MCF 10A (cell line): ENCODE data around the gene BIVM. TPM values are rescaled to one million over a fixed set of nuclear protein-coding genes. Genes with fewer than 3 reads are reported as not detected.

Experiments used
- BruUV-seq: library from RNA; stranded (reverse); fragments of 400-500 nt; replicated peaks from 2 replicates; lab custom pipeline; 2021; lab: Mats Ljungman, UMichigan
- CTCF ChIA-PET: fragments of 300-600 bp; sonication (Branson Sonifier 250); formaldehyde crosslinking; extraction: SDS; loops from one replicate; lab custom pipeline; 2021; ENCODE audit warnings: antibody characterized with exemption, inconsistent platforms; lab: Yijun Ruan, JAX
- POLR2A ChIA-PET: fragments of 300-600, 350-650 bp; sonication (Branson Sonifier 250); formaldehyde crosslinking; extraction: SDS; loops from one replicate; lab custom pipeline; 2020; ENCODE audit warnings: antibody characterized with exemption, inconsistent platforms; lab: Yijun Ruan, JAX
- DNase-seq: peaks from one replicate; pipeline ENCODE4 v3.0.0-alpha.2; 2018; ENCODE audit not compliant: unreplicated experiment
- H3K27ac Mint-ChIP-seq: one replicate; pipeline ENCODE4 v1.8.0; 2022; ENCODE audit warnings: mild to moderate bottlenecking, low read depth, mixed read lengths; ENCODE audit not compliant: unreplicated experiment
- H3K27me3 Mint-ChIP-seq: one replicate; pipeline ENCODE4 v1.8.0; 2022; ENCODE audit warnings: mixed read lengths; ENCODE audit not compliant: insufficient read depth, unreplicated experiment
- H3K36me3 Mint-ChIP-seq: one replicate; pipeline ENCODE4 v1.8.0; 2022; ENCODE audit warnings: mild to moderate bottlenecking, moderate library complexity, mixed read lengths; ENCODE audit not compliant: insufficient read depth, unreplicated experiment
- H3K4me1 Mint-ChIP-seq: one replicate; pipeline ENCODE4 v1.8.0; 2022; ENCODE audit warnings: mixed read lengths; ENCODE audit not compliant: insufficient read depth, unreplicated experiment
- H3K4me3 Mint-ChIP-seq: one replicate; pipeline ENCODE4 v1.8.0; 2022; ENCODE audit warnings: mild to moderate bottlenecking, moderate library complexity, mixed read lengths; ENCODE audit not compliant: unreplicated experiment
- H3K9me3 Mint-ChIP-seq: one replicate; pipeline ENCODE4 v1.8.0; 2022; ENCODE audit warnings: mixed read lengths; ENCODE audit not compliant: unreplicated experiment
- intact Hi-C: fragments of 100-400 bp; cut with micrococcal nuclease; formaldehyde crosslinking; loops from 2 replicates; pipeline ENCODE4 v1.14.1; 2022
- total RNA-seq: library from RNA; stranded (reverse); gene quantifications from 2 replicates; pipeline ENCODE4 v1.2.3, GENCODE V29; 2022
- TF ChIP-seq, protein P1 (sequence below): fragments of 200-600 bp; IDR thresholded peaks from one replicate; pipeline ENCODE4 v1.8.0; 2022; ENCODE audit warnings: antibody characterized with exemption, mild to moderate bottlenecking; ENCODE audit not compliant: unreplicated experiment

Gene BIVM
- total RNA-seq, 1 experiment from 2014 or later = 36.6 TPM

DNA sequence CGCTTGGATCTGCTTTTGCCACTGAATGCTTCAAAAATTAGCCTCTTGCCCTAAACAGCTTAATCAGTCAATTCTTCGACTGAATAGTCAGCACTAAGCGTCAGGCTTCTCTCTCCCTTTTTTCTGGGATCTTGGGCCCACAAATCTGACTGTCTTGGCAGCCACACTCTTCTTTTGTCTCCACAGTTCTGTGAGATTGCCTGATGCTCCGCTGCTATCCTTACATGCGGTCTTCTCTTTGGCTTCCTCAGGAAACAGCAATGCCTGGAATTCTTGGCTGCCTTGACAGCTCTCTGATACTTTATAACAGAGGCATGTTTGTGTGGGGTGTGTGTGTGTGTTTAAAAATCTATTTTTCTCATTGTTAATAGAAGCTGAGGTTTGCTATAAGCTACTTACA is 79.6 kb downstream of the BIVM start:
- peaks cover 47% of the 10 kb centered on the region for H3K36me3 Mint-ChIP-seq
- no peaks in the 10 kb centered on the region for H3K27me3 Mint-ChIP-seq
- no peaks in the 10 kb centered on the region for H3K9me3 Mint-ChIP-seq
- intact Hi-C loops = no loop called here
- no peaks in the 10 kb centered on the region for H3K4me1 Mint-ChIP-seq
- H3K4me3 Mint-ChIP-seq = no peak overlapping the region
- TF ChIP-seq, protein P1, sequence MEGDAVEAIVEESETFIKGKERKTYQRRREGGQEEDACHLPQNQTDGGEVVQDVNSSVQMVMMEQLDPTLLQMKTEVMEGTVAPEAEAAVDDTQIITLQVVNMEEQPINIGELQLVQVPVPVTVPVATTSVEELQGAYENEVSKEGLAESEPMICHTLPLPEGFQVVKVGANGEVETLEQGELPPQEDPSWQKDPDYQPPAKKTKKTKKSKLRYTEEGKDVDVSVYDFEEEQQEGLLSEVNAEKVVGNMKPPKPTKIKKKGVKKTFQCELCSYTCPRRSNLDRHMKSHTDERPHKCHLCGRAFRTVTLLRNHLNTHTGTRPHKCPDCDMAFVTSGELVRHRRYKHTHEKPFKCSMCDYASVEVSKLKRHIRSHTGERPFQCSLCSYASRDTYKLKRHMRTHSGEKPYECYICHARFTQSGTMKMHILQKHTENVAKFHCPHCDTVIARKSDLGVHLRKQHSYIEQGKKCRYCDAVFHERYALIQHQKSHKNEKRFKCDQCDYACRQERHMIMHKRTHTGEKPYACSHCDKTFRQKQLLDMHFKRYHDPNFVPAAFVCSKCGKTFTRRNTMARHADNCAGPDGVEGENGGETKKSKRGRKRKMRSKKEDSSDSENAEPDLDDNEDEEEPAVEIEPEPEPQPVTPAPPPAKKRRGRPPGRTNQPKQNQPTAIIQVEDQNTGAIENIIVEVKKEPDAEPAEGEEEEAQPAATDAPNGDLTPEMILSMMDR = no peak
- no peak for DNase-seq
- ChIA-PET CTCF (interaction anchor here (0.7 to 1.4 kb wide), 4 partner anchors 8 to 386 kb away, joined by 3 to 8 read pairs (median 3); no protein-coding TSS in a partner anchor), POLR2A (interaction anchor here (0.7 kb wide), 1 partner anchor 20 kb away, joined by 3 read pairs; no protein-coding TSS in a partner anchor)
- no TSS peak for BruUV-seq
- no peak overlapping the region for H3K27ac Mint-ChIP-seq

DNA sequence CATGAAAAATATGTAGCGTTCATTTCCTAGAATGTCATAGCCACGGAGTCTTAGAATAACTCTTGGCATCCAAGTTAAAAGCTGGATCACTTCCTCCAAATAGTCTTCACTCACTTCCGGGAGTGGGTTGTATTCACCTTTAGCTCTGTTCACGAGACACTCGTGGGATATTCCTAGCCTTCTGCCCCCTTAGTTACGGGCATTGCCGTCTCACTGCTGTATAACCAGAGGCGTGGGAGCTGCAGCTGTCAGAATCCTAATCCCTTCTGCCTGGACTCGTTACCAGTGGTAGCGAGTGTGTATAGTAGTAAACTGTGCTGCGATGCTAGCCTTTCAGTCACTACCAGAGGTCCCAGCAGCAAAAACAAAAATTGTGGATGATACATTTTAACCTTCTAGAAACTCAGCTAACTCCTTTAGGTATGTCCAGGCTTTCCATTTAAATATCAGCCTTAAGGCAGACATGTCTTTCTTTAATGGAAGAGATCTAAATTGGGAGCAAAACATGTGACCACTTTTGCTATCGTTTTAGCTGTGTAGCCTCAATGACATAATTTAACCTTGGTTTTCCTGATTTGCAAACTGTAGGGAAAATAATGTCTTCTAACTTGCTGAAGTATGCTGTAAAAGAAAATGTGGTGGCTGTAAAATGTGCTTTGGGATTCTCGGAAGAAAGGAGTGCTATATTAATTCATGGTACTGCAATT is 81.0 kb downstream of the BIVM start:
- H3K27me3 Mint-ChIP-seq = no peaks in the 10 kb centered on the region
- CTCF ChIA-PET = interaction anchor here (0.5 to 3.8 kb wide), 6 partner anchors 8 to 398 kb away, joined by 3 to 42 read pairs (median 4); no protein-coding TSS in a partner anchor

DNA sequence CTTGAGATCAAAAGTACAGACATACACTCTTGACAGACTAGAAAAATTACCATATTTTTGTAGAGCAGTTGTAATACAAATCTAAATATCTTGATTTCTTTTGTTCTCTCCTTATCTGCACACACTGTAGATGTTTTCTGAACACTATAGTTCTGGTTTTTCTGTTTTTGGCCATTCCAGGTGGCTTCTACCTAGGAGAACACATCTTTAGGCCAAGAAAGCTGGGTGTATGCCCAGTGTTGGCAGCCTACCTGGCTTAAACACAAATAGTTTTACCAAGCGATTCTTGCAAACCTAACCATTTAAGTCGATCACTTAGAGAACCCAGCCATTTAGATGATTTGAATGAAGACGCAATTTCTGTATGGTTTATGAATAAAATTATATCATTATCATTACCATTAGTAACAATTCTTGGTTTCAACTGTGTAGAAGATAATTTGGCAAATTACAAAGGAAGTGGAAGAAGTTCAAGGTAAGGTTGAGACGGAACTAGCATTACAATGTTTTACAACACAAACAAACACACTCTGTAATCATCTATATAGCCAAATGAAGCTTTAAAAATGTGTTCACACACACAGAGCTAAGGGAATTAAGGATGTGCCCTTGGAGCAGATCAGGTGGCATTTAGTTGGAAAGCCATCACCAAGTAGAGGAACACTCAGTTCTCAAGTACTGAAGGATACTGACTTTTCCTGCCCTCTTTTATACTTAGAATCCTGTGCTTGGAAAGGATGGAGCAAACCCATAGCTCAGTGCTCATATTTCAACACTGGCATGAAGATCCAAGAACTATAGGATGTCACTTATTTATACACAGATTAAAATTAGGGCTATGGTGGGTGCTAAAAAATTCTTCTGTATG is 83.1 kb downstream of the BIVM start:
- no peaks in the 10 kb centered on the region for H3K4me1 Mint-ChIP-seq
- H3K4me3 Mint-ChIP-seq = no peak overlapping the region
- intact Hi-C loops = no loop called here
- no peak overlapping the region for H3K27ac Mint-ChIP-seq
- DNase-seq = no peak
- H3K9me3 Mint-ChIP-seq = no peaks in the 10 kb centered on the region
- H3K27me3 Mint-ChIP-seq = no peaks in the 10 kb centered on the region
- TF ChIP-seq, protein P1 = no peak
- BruUV-seq = no TSS peak
- H3K36me3 Mint-ChIP-seq = peaks cover 11% of the 10 kb centered on the region
- ChIA-PET POLR2A (interaction anchor here (0.5 kb wide), 1 partner anchor 14 kb away, joined by 3 read pairs; no protein-coding TSS in a partner anchor), CTCF (interaction anchor here (3.8 kb wide), 1 partner anchor 12 kb away, joined by 42 read pairs; no protein-coding TSS in a partner anchor)

More for the DNA sequence above, 81.0 kb downstream of the BIVM start:
- TF ChIP-seq, protein P1 = no peak
- H3K9me3 Mint-ChIP-seq = no peaks in the 10 kb centered on the region
- no peak for DNase-seq
- no peak overlapping the region for H3K4me3 Mint-ChIP-seq
- POLR2A ChIA-PET = no interaction called here
- BruUV-seq = no TSS peak
- H3K4me1 Mint-ChIP-seq = no peaks in the 10 kb centered on the region
- intact Hi-C loops = no loop called here
- peaks cover 32% of the 10 kb centered on the region for H3K36me3 Mint-ChIP-seq
- no peak overlapping the region for H3K27ac Mint-ChIP-seq

Other genes with a start within 250 kb of the BIVM start
- 35.1 and 44.2 TPM in 2 replicates for gene TPP2, start 202.1 kb upstream of the BIVM start, total RNA-seq
- gene METTL21C, start 104.1 kb upstream of the BIVM start, total RNA-seq = not detected in 2 replicates
- gene TEX30, start 25.3 kb upstream of the BIVM start, total RNA-seq = 10.7 and 14.2 TPM in 2 replicates
- gene POGLUT2, start 143 bp upstream of the BIVM start, total RNA-seq = 8.3 and 9.0 TPM in 2 replicates
- 68.1 and 68.8 TPM in 2 replicates for gene ERCC5, start 46.9 kb downstream of the BIVM start, total RNA-seq